HepG2 (cell line): ENCODE results near the gene PASK. TPM values are rescaled to one million over a fixed set of nuclear protein-coding genes. Genes with fewer than 3 reads are reported as not detected.

ENCODE experiments used
- ATAC-seq: fragments of 200-7000 bp; cut with Tn5 transposase; 3 replicates; pipeline ENCODE4 v1.9.1; 2020; ENCODE audit warnings: mild to moderate bottlenecking, moderate library complexity
- BruUV-seq: library from RNA; stranded (reverse); fragments of 400-500 nt; replicated peaks from 2 replicates; lab custom pipeline; 2021; lab: Mats Ljungman, UMichigan
- CTCF ChIA-PET: fragments of 300-600 bp; formaldehyde crosslinking; extraction: SDS; loops from one replicate; lab custom pipeline; 2021; ENCODE audit warnings: low total read pairs, inconsistent platforms, low intra/inter-chr PET ratio; lab: Yijun Ruan, JAX
- POLR2A ChIA-PET: fragments of 350-600 bp; sonication (Branson Sonifier 250); formaldehyde crosslinking; loops from one replicate; lab custom pipeline; 2020; ENCODE audit warnings: antibody characterized with exemption, inconsistent platforms; lab: Yijun Ruan, JAX
- DNase-seq: peaks from one replicate; pipeline ENCODE4 v3.0.0-alpha.2; 2015; ENCODE audit warnings: low spot score
- FAIRE-seq: peaks from 3 replicates; lab custom pipeline; 2011; peaks lifted over from hg19 to GRCh38; lab: Jason Lieb, UNC
- H2AFZ ChIP-seq: one replicate; pipeline ENCODE4 v1.6.1; 2011; ENCODE audit warnings: low read length, inconsistent platforms
- H3K27ac ChIP-seq: fragments of 300-600 bp; 3 replicates; pipeline ENCODE4 v1.8.0; 2011; ENCODE audit warnings: mixed run types, mild to moderate bottlenecking, mixed read lengths, low read length, inconsistent platforms; ENCODE audit not compliant: insufficient read depth; ENCODE audit errors: extremely low read length
- H3K27me3 ChIP-seq, 2 experiments: fragments of 200-600 bp in 1 of 2; 2 replicates in 1 of 2; 3 replicates in 1 of 2; pipeline versions ENCODE4 v1.6.0 to v1.8.0; 2011; ENCODE audit warnings: low read length in 2 of 2, mild to moderate bottlenecking in 2 of 2, moderate library complexity in 2 of 2, inconsistent platforms in 1 of 2; ENCODE audit not compliant: insufficient read depth in 2 of 2, control insufficient read depth in 1 of 2
- H3K36me3 ChIP-seq, 2 experiments: fragments of 200-600 bp in 1 of 2; replicated peaks in 1 of 2; 2 replicates in 1 of 2; 3 replicates in 1 of 2; pipeline versions ENCODE4 v1.5.1 to v1.8.0; 2011; ENCODE audit warnings: low read length in 2 of 2, inconsistent platforms in 1 of 2; ENCODE audit not compliant: insufficient read depth in 2 of 2, control insufficient read depth in 1 of 2
- H3K4me1 ChIP-seq: 2 replicates; pipeline ENCODE4 v1.5.1; 2012; ENCODE audit warnings: low read length, inconsistent platforms; ENCODE audit not compliant: insufficient read depth
- H3K4me2 ChIP-seq: 2 replicates; pipeline ENCODE4 v1.6.0; 2011; ENCODE audit warnings: low read depth, low read length, inconsistent platforms
- H3K4me3 ChIP-seq, 3 experiments: fragments of 200-600 bp in 1 of 3; sonication (generic), shearing (Covaris generic) in 1 of 3; replicated peaks in 1 of 3; 2 replicates each; pipeline ENCODE4 v1.5.1; 2011 to 2016; ENCODE audit warnings: low read length in 3 of 3, inconsistent platforms in 2 of 3, low read depth in 2 of 3, mild to moderate bottlenecking in 2 of 3, control low read depth in 1 of 3, mixed read lengths in 1 of 3; ENCODE audit not compliant: insufficient read depth in 1 of 3
- H3K79me2 ChIP-seq: one replicate; pipeline ENCODE4 v1.6.1; 2011; ENCODE audit warnings: low read length, inconsistent platforms; ENCODE audit not compliant: insufficient read depth
- H3K9ac ChIP-seq: 2 replicates; pipeline ENCODE4 v1.6.0; 2011; ENCODE audit warnings: mild to moderate bottlenecking, low read depth, low read length, inconsistent platforms; ENCODE audit not compliant: insufficient read depth
- H3K9me3 ChIP-seq: 2 replicates; pipeline ENCODE4 v1.5.1; 2012; ENCODE audit warnings: mild to moderate bottlenecking, low read length
- H4K20me1 ChIP-seq: 2 replicates; pipeline ENCODE4 v1.6.0; 2011; ENCODE audit warnings: inconsistent platforms, mild to moderate bottlenecking, low read length, moderate library complexity; ENCODE audit not compliant: insufficient read depth
- CSRNP2 ChIP-seq: sonication (generic); formaldehyde crosslinking; conservative IDR thresholded peaks from 2 replicates; pipeline ENCODE4 v1.8.0; 2022; ENCODE audit warnings: low read depth, missing genetic modification reagents
- GABPB1 ChIP-seq: IDR thresholded peaks from 2 replicates; pipeline ENCODE4 v1.6.1; 2016; ENCODE audit warnings: mild to moderate bottlenecking, missing genetic modification reagents, moderate library complexity, missing compliant biosample characterization
- KAT8 ChIP-seq: IDR thresholded peaks from 2 replicates; pipeline ENCODE4 v1.6.1; 2016; ENCODE audit warnings: missing genetic modification reagents, missing compliant biosample characterization
- MAFK ChIP-seq, 2 experiments: IDR thresholded peaks in 1 of 2; conservative IDR thresholded peaks in 1 of 2; 2 replicates each; pipeline ENCODE4 v1.6.1; 2011; ENCODE audit warnings: improper control_type of control experiment in 2 of 2, low read length in 2 of 2
- PLRG1 ChIP-seq: fragments of 450-650 bp; conservative IDR thresholded peaks from 2 replicates; pipeline ENCODE4 v1.6.1; 2016
- RAD21 ChIP-seq: fragments of 450-650 bp; formaldehyde crosslinking; IDR thresholded peaks from 2 replicates; pipeline ENCODE4 v1.5.0; 2020; ENCODE audit warnings: mild to moderate bottlenecking
- SYNCRIP ChIP-seq: fragments of 200-400 bp; formaldehyde crosslinking; IDR thresholded peaks from 2 replicates; pipeline ENCODE4 v1.6.1; 2018; ENCODE audit warnings: mild to moderate bottlenecking, low read depth, low read length; ENCODE audit not compliant: insufficient read depth
- ZBTB21 ChIP-seq: sonication (generic); formaldehyde crosslinking; IDR thresholded peaks from 2 replicates; pipeline ENCODE4 v1.4.0; 2020; ENCODE audit warnings: missing genetic modification reagents
- ZFP41 ChIP-seq: sonication (generic); formaldehyde crosslinking; IDR thresholded peaks from 2 replicates; pipeline ENCODE4 v1.4.0; 2020; ENCODE audit warnings: mild to moderate bottlenecking, missing genetic modification reagents, borderline replicate concordance
- ZNF180 ChIP-seq: sonication (generic); formaldehyde crosslinking; IDR thresholded peaks from 2 replicates; pipeline ENCODE4 v1.4.0; 2020; ENCODE audit warnings: low read depth, missing genetic modification reagents, borderline replicate concordance
- ZNF33A ChIP-seq: sonication (generic); formaldehyde crosslinking; IDR thresholded peaks from 2 replicates; pipeline ENCODE4 v1.5.1; 2020; ENCODE audit warnings: missing genetic modification reagents, mild to moderate bottlenecking, moderate library complexity, borderline replicate concordance
- ZNF703 ChIP-seq: sonication (generic); formaldehyde crosslinking; IDR thresholded peaks from 2 replicates; pipeline ENCODE4 v1.5.1; 2020; ENCODE audit warnings: missing genetic modification reagents, mild to moderate bottlenecking, moderate library complexity, borderline replicate concordance
- ZNF713 ChIP-seq: sonication (generic); formaldehyde crosslinking; IDR thresholded peaks from 2 replicates; pipeline ENCODE4 v1.4.0; 2020; ENCODE audit warnings: mild to moderate bottlenecking, missing genetic modification reagents
- ZSCAN31 ChIP-seq: sonication (generic); formaldehyde crosslinking; IDR thresholded peaks from 2 replicates; pipeline ENCODE4 v1.5.0; 2020; ENCODE audit warnings: low read depth, mild to moderate bottlenecking, missing genetic modification reagents
- WGBS: methylation state at CpG from one replicate; pipeline ENCODE4 v1.1.6; 2017; ENCODE audit warnings: low lambda C conversion rate; 5-methylcytosine and 5-hydroxymethylcytosine counted together
- in situ Hi-C: cut with HindIII; loops from 2 replicates; pipeline ENCODE4 v1.10.0; 2017; ENCODE audit warnings: low pct_unique_long_range_greater_than_20kb; ENCODE audit not compliant: extremely low pct_ligation_motif_present
- intact Hi-C: fragments of 100-400 bp; cut with micrococcal nuclease; formaldehyde crosslinking; loops from one replicate; pipeline ENCODE4 v1.10.0; 2022; ENCODE audit not compliant: unreplicated experiment
- polyA plus RNA-seq, 8 experiments: library from polyadenylated mRNA; depleted of rRNA in 3 of 8; stranded (reverse) in 7 of 8; unstranded in 1 of 8; fragments of >200 nt; fragmentation: Illumina TruSeq in 4 of 8; extraction: Trizol in 4 of 8; gene quantifications; 2 replicates each; pipeline versions ENCODE4 v1.2.1 to v1.2.3, GENCODE V29; 2011 to 2016; ENCODE audit warnings: low read depth in 4 of 8, missing spikeins in 1 of 8, mixed read lengths in 1 of 8; ENCODE audit not compliant: insufficient read depth in 1 of 8
- total RNA-seq, 5 experiments: library from RNA; depleted of rRNA; stranded (reverse); fragments of >200 nt; fragmentation: Illumina TruSeq; extraction: Trizol; gene quantifications; 2 replicates each; pipeline ENCODE4 v1.2.3, GENCODE V29; 2016; ENCODE audit warnings: low read depth in 1 of 5
- TF ChIP-seq, protein P1 (sequence below): sonication (generic); formaldehyde crosslinking; IDR thresholded peaks from 2 replicates; pipeline ENCODE4 v1.5.1; 2020; ENCODE audit warnings: mild to moderate bottlenecking, missing genetic modification reagents, moderate library complexity
- TF ChIP-seq, protein P2 (sequence below): sonication (generic); formaldehyde crosslinking; IDR thresholded peaks from 2 replicates; pipeline ENCODE4 v1.4.0; 2020; ENCODE audit warnings: missing genetic modification reagents

Gene PASK
- total and polyA plus RNA-seq, 2 of the 13 experiments (the other 11 are each of a cell fraction or from before 2014, with no cell fraction given): 6.9 to 17.0 TPM

- TF ChIP-seq, protein P1, sequence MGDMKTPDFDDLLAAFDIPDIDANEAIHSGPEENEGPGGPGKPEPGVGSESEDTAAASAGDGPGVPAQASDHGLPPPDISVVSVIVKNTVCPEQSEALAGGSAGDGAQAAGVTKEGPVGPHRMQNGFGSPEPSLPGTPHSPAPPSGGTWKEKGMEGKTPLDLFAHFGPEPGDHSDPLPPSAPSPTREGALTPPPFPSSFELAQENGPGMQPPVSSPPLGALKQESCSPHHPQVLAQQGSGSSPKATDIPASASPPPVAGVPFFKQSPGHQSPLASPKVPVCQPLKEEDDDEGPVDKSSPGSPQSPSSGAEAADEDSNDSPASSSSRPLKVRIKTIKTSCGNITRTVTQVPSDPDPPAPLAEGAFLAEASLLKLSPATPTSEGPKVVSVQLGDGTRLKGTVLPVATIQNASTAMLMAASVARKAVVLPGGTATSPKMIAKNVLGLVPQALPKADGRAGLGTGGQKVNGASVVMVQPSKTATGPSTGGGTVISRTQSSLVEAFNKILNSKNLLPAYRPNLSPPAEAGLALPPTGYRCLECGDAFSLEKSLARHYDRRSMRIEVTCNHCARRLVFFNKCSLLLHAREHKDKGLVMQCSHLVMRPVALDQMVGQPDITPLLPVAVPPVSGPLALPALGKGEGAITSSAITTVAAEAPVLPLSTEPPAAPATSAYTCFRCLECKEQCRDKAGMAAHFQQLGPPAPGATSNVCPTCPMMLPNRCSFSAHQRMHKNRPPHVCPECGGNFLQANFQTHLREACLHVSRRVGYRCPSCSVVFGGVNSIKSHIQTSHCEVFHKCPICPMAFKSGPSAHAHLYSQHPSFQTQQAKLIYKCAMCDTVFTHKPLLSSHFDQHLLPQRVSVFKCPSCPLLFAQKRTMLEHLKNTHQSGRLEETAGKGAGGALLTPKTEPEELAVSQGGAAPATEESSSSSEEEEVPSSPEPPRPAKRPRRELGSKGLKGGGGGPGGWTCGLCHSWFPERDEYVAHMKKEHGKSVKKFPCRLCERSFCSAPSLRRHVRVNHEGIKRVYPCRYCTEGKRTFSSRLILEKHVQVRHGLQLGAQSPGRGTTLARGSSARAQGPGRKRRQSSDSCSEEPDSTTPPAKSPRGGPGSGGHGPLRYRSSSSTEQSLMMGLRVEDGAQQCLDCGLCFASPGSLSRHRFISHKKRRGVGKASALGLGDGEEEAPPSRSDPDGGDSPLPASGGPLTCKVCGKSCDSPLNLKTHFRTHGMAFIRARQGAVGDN: peak; percentile 36
- peak; percentile 29; the same call in 1 of the 2 replicates for TF ChIP-seq GABPB1 (CRISPR knock-in tag)
- TF ChIP-seq ZFP41 (CRISPR knock-in tag): no peak
- TF ChIP-seq RAD21: no peak
- TF ChIP-seq ZBTB21 (CRISPR knock-in tag): no peak
Observed at GRCh38 chr2:241188361-241189092, 39.3 kb upstream of the PASK start, which contains the start of gene ANO7 (continued).

- Histone ChIP-seq H3K4me3 (0 out of 6 replicates have a peak overlapping the region, but pooled peaks of 1 of the 3 experiments have one; percentile 34), H3K4me1 (peaks cover 23% of the 10 kb centered on the region), H3K4me2 (no peak overlapping the region), H3K27me3 (peaks cover 8 to 45% of the 10 kb centered on the region in 2 experiments), H3K9me3 (no peaks in the 10 kb centered on the region), H4K20me1 (no peaks in the 10 kb centered on the region), H3K9ac (no peak overlapping the region), H3K36me3 (peaks cover 0 to 2% of the 10 kb centered on the region in 2 experiments; a peak in 2 of 5 replicates), H3K79me2 (no peaks in the 10 kb centered on the region), H3K27ac (no peak overlapping the region), H2AFZ (no peak overlapping the region)
- CTCF ChIA-PET: no interaction called here
- in situ Hi-C loops (no loop called here), intact Hi-C loops (no loop called here)
- ATAC-seq (no peak), DNase-seq (no peak), FAIRE-seq (no peak)
- WGBS: 48% methylated on average over 4 of the region's 4 CpGs
- no TSS peak for BruUV-seq
- POLR2A ChIA-PET: no interaction called here
- no peak for TF ChIP-seq SYNCRIP
- no peak for TF ChIP-seq ZNF713 (CRISPR knock-in tag)
- no peak for TF ChIP-seq KAT8 (CRISPR knock-in tag)
- TF ChIP-seq, protein P2, sequence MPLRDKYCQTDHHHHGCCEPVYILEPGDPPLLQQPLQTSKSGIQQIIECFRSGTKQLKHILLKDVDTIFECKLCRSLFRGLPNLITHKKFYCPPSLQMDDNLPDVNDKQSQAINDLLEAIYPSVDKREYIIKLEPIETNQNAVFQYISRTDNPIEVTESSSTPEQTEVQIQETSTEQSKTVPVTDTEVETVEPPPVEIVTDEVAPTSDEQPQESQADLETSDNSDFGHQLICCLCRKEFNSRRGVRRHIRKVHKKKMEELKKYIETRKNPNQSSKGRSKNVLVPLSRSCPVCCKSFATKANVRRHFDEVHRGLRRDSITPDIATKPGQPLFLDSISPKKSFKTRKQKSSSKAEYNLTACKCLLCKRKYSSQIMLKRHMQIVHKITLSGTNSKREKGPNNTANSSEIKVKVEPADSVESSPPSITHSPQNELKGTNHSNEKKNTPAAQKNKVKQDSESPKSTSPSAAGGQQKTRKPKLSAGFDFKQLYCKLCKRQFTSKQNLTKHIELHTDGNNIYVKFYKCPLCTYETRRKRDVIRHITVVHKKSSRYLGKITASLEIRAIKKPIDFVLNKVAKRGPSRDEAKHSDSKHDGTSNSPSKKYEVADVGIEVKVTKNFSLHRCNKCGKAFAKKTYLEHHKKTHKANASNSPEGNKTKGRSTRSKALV (CRISPR knock-in tag): no peak
- no peak for TF ChIP-seq ZNF180 (CRISPR knock-in tag)
- TF ChIP-seq CSRNP2 (CRISPR knock-in tag): no peak
- TF ChIP-seq PLRG1: no peak
- TF ChIP-seq ZNF703 (CRISPR knock-in tag): no peak
- TF ChIP-seq MAFK (conservative IDR thresholded peaks at IDR 0.05 in 1 of 2, IDR thresholded peaks at IDR 0.05 in 1 of 2; ENCODE audit: low read length in 2 of 2): no peak
- TF ChIP-seq ZSCAN31 (CRISPR knock-in tag): no peak
- TF ChIP-seq ZNF33A: no peak
Observed at GRCh38 chr2:241187918-241188234, 38.6 kb upstream of the PASK start.
